CD4-positive, alpha-beta T cell treated with Interleukin-6 for 4 hours (primary cell): ENCODE results near the gene RNF114.
"Not testable (repeated sequence)": the region's sequence is repeated elsewhere in the genome, so short reads cannot be mapped to it uniquely, and the experiment has no call there.

ENCODE experiments used
- DNase-seq: peaks from one replicate; pipeline ENCODE4 v3.0.0-alpha.2; 2020; ENCODE audit warnings: mixed read lengths

Gene RNF114

GRCh38 chr20:49965781-49966305 is 29.6 kb downstream of the RNF114 start:
- no peak for DNase-seq

- DNase-seq: no peak
Measured at GRCh38 chr20:49966861-49967260, 30.7 kb downstream of the RNF114 start.

GRCh38 chr20:49969234-49969633 is 33.0 kb downstream of the RNF114 start:
- DNase-seq: no peak

- no peak for DNase-seq
Measured at GRCh38 chr20:49969946-49970345, 33.7 kb downstream of the RNF114 start.

- no peak for DNase-seq
Measured at GRCh38 chr20:49970498-49970897, 34.3 kb downstream of the RNF114 start.

DNA sequence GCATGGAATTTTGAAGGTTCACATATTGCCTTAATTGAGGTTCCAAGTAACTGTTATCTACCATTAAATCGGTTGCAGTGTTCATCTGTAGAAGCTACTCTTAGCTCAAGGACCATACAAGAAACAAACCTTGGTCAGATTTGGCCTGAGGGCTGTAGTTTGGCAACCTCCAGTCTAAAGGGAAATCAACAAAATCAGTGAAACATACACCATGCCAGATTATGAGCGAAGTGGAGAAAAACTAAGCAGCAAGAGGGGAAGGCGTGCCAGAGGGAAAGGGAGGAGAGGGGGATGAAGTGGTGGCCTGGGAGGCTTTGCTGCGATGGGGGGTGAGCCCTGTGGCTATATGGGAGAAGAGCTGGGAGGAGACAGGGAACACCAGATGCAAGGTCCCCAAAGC is 37.8 kb downstream of the RNF114 start:
- no peak for DNase-seq

DNA sequence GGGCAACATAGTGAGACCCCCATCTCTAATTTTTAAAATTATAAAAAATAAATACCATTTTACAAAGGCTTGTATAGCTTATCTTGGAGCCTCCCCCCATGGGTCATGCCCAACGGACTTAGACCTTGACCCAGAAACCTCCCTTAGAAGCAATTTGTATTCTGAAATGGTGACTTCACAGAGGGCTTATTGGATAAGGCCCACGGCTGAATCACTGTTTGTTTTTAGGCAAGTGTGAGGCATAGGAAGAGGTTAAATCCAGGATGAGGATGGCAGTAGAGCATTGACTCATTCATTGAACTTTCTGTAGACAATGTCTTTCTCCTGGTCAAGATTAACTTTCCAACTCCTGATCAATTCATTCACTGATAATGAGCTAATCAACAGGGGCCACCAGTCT is 40.3 kb downstream of the RNF114 start:
- no peak for DNase-seq

DNA sequence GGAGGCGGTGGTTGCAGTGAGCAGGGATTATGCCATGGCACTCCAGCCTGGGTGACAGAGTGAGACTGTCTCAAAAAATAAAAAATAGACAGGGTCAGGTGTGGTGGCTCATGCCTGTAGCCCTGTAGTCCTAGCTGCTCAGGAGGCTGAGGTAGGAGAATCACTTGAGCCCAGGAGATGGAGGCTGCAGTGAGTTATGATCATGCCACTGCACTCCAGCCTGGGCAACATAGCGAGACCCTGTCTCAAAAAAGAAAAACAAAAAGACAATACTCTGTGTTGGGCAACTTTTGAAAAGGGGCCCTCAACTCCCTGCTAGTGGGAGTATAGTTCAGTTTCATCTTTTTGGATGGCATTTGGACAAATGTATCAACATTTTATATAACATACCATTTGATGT is 41.5 kb downstream of the RNF114 start:
- not testable (repeated sequence) for DNase-seq

DNA sequence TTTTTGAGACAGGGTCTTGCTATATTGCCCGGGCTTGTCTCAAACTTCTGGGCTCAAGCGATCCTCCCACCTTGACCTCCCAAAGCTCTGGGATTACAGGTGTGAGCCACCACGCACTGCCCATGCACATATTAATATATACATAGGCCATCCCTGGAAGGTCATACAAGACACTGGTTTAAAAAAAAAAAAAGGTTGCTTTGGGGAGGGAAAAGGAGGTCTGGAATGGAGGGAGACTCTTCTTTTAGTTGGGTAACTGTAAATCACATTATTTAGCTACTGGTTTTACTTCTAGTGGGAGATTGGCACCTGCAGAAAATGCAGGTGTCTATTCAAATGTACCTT is 42.5 kb downstream of the RNF114 start:
- DNase-seq: no peak

DNA sequence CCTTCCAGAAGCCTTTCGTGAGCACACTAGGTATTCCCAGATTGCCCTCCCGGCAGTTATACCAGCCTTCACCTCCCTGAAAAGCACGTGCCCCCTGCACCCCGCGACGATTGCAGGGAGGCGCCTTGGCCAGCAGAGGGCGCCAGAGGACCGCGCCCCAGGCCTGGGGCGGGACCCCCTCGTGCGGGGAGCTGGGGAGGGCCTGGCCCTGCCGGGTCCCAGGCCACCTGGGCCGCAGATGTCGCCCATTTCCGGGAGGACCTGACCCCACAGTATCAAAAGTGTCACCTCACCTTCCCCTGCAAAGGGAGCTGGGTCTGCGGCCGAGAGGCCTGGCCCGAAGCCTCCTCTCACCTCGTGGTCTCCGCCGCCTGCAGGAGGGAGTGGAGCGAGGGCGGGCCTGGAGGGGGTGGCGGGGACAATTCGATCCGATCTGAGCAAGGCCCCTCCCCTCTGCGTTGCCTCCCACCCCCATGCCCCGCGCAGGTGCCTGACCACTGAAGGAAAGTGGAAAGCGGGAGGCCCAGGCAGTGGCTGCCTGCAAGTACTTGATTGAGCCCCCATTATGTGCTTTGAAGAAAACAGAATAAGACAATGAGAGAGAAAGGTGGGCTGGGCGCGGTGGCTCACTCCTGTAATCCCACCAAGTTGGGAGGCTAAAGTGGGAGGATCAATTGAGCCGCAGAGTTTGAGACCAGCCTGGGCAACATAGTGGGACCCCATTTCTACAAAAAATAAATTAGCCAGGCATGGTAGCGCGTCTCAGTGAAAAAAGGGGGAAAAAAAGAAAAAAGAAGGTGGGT is 43.0 kb downstream of the RNF114 start:
- DNase-seq: peak; percentile 71

DNA sequence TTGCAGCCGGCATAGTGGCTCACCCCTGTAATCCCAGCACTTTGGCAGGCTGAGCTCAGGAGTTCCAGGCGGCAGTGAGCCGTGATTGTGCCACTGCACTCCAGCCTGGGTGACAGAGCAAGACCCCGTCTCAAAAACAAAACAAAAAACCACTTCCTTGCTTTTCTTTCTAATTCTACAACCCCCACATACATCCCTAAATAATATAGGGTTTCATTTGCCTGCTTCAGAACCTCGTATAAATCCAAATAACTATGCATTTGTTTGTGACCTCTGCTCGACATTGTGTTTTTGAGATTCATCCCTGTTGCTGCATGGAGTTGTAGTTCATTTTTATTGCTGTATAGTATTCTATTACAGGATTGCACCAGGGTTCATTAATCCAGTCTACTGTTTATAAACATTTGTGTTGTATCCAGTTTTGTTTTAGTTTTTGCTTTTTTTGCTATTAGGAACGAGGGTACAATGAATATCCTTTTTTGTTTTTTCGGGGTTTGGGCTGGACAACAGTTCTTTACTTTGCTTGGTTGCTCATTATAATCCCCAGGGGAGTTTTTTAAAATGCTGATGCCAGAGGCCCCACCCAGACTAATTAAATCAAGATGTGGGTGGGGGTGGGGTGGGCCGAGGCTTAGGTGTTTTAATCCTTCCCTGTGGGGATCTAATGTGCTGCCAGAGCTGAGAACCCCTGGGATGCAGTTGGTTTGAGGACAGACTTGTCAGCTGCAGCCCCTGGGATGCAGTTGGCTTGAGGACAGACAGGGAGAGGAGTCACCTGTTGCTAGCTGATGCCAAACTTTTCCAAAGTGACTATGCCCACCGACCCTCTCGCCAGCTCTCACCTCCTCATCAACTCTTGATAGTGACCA is 44.2 kb downstream of the RNF114 start:
- DNase-seq: no peak

GRCh38 chr20:49981218-49982071 is 45.2 kb downstream of the RNF114 start:
- DNase-seq: no peak

DNA sequence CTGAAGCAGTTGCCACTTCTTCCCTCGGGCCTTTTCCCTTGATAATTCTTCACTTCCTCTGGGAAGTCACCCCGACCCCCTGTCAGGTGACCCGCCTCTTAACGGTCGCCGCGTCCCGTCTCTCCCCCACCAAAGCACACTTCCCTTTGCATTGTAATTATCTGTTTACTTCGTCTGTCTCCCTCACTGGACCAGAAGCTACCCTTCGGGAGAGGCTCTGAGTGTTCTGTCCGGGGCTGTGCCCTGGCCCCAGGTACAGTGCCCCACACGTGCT is 45.8 kb downstream of the RNF114 start:
- no peak for DNase-seq

- DNase-seq: peak; percentile 91
Measured at GRCh38 chr20:49982346-49983122, 46.3 kb downstream of the RNF114 start, which contains the start of gene SNAI1. Gene SNAI1, plus strand, starts transcription at chr20:49982980. Its CDS starts 80 bp downstream, at chr20:49983060.

DNA sequence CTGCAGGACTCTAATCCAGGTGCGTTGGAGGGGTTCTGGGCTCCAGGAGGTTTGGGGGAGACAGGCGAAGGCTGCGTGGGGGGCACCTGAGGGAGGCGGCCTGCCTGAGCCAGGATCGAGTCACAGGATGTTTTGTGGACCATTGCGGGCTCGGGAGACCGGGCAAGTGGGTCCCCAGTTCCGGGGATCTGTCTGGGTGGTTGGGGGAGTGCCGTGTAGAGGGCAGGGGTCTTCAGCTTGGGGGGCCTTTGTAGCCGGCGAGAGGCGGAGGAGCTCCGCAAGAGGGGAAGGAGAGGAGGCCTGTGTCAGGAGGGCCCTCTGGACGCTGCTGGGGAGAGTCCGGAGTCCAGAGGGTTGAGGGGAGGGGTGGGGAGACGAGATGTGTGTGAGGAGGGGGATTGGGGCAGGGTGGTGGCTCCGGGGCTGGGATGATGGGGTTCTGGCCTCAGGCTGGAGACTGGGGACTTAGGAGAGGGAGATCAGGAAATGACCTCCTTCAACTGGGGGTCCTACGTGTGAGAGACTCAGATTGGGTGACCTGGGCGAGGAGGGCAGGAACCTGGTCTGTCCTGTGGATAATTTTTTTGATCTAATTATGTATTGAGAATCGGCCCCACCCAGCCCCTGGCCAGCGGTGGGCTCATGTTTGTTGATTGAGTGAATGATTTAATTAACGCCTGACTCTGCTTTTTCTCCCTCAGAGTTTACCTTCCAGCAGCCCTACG is 47.1 kb downstream of the RNF114 start:
- DNase-seq: no peak

- no peak for DNase-seq
Measured at GRCh38 chr20:49983848-49984408, 47.7 kb downstream of the RNF114 start.

- DNase-seq: no peak
Measured at GRCh38 chr20:49984426-49985153, 48.4 kb downstream of the RNF114 start.

DNA sequence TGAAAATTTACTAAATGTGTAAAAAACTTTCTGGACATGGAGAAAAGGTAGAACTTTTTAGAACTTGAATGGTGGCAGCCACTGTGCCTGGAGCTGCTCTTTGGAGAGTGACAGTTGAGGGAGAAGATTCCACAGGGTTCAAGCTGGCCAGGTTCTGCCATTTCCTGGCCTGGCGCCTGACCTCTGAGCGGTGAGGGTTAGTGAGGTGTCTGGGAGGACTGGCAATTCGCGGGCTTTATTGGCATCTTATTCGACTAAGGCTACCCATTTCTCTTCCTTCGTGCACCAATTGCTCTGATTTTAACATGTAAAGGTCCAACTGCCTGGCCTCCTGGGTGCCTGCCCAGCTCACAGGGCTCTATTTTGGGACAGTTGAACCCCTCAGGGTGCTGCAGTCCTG is 49.0 kb downstream of the RNF114 start:
- DNase-seq: no peak

DNA sequence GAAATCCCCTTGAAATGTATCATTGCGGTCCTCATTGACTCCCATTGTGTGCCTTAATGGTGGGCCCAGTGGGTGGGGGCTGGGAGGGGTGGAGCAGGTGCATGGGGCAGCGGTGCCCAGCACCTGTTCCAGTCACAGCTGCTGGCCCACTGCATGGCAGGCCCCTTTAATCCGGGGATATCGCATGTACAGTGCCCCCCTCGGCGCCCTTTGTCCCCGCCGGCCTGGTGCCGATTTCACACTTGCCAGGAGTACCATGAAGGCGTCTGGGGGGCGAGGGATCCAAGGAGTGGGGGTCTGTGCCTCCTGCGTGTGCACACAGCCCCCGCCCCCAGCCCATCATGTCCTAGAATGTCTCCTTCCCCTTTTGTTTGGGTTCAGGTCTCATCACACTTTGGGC is 49.4 kb downstream of the RNF114 start:
- no peak for DNase-seq

GRCh38 chr20:49986049-49986448 is 49.9 kb downstream of the RNF114 start:
- DNase-seq: no peak
